ENCODE data around the gene MTG2. TPM values are rescaled to one million over a fixed set of nuclear protein-coding genes. Genes with fewer than 3 reads are reported as not detected.

The MTG2 gene
- total RNA-seq, 2 experiments from 2014 or later: 33.6 to 37.3 TPM

GRCh38 chr20:62186887-62187866, 4.3 kb downstream of the MTG2 start:
- Mint-ChIP-seq H3K27ac (no peak overlapping the region), H3K4me3 (no peak overlapping the region), H3K36me3 (ENCODE audit: low read depth) (peaks cover 1% of the 10 kb centered on the region), H3K27me3 (no peaks in the 10 kb centered on the region), H3K4me1 (peaks cover 31% of the 10 kb centered on the region), H3K9me3 (no peaks in the 10 kb centered on the region)
- no peak for DNase-seq
- ChIA-PET POLR2A (interaction anchor here (0.7 kb wide), 1 partner anchor 26 kb away, joined by 3 read pairs; no protein-coding TSS in a partner anchor), CTCF (interaction anchor here (1.7 kb wide), 1 partner anchor 13 kb away, joined by 4 read pairs; no protein-coding TSS in a partner anchor)

DNA sequence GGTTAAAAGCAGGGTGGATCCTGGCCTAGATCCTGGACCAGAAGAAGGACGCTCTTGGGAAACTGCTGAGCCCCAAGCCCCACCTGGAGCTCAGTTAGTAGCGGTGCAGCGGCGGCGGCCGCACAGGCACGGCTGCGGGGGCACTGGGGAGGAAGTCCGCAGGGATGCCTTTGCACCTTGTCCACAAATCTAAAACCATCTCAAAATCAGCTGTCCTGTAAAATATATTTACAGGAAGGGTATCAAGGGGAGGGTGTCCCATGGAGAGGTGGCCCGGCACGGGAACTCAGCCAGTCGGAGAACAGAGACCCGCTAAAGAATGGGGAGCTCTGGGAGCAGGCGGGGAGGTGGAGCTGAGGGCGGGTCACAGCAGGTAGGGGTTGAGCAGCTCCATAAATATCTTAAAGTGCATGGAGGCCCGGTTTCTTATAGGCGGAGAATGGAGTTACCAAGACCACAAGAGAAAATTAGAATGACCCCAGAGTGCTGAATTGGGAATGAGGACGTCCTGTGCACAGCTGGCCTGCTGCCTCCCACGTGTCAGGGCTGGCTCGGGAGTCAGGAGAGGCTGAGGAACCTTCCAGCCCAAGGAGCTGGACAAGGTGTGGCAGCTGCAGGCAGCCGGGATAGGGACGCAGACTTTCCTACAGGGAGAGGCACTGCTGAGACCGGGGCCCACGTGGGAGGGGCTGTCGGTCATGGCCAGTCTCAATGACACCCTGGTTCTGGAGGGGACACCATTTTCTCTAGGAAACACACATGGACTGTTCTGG, 8.0 kb downstream of the MTG2 start:
- Mint-ChIP-seq H3K4me1 (peaks cover 11% of the 10 kb centered on the region), H3K4me3 (no peak overlapping the region), H3K27me3 (no peaks in the 10 kb centered on the region), H3K36me3 (ENCODE audit: low read depth) (peaks cover 5% of the 10 kb centered on the region), H3K27ac (no peak overlapping the region), H3K9me3 (no peaks in the 10 kb centered on the region)
- CTCF ChIA-PET: no interaction called here
- POLR2A ChIA-PET: no interaction called here
- DNase-seq: no peak

DNA sequence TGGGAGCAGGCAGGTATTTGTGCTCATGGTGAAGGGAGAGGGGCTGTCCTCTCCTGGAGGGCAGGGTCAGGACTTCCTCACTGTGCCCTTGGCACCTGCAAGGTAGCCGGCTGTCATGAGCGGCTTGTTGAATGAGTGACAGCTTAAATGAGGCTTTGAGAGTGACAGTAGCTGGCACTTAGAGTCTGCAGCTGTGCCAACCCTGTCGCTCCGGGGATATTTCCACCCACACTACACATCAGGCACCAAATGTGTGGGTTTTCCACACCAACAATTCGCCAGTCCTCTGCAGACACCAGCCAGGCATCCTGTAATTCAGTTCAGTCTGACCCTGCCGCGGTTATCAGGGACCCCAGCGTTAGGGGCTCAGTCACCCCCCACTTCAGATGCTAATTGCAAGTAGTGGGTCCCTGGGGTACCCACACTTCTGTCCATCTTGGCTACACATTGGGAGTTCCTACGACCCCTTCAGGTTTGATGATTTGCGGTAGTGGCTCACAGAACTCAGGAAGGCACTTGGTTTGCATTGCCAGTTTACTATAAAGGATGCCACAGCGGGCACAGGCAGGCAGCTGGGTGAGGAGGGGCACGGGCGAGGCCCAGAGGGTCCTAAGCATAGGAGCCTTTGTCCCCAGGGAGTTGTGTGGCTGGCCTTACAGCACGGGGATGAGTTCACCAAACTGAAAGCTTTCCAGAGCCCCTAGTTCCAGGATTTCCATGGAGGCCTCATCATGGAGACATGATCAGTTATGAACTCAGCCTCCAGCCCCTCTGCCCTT, 9.1 kb downstream of the MTG2 start:
- DNase-seq: no peak
- Mint-ChIP-seq H3K9me3 (no peaks in the 10 kb centered on the region), H3K27ac (no peak overlapping the region), H3K36me3 (ENCODE audit: low read depth) (peaks cover 5% of the 10 kb centered on the region), H3K4me3 (no peak overlapping the region), H3K27me3 (no peaks in the 10 kb centered on the region), H3K4me1 (peaks cover 5% of the 10 kb centered on the region)
- ChIA-PET POLR2A (no interaction called here), CTCF (no interaction called here)

DNA sequence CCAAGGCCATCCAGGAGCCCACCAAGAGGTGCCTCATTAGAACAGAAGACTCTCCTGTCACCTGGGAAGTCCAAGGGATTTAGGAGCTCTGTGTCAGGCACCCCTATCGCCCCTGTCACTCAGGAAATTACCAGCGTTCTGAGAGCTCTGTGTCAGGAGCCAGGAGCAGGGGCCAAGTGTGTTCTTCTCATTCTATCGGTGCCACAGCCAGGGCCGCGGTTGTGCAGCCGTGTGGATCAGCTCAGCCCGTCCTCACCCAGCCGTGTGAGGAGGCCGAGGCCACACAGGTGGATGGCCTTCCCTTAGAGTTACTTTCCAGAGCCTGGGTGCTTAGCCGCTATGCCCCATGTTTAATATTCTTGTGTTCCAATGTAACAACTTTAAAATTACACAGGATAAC, 9.8 kb downstream of the MTG2 start:
- peaks cover 1% of the 10 kb centered on the region for H3K4me1 Mint-ChIP-seq
- CTCF ChIA-PET: no interaction called here
- H3K9me3 Mint-ChIP-seq: no peaks in the 10 kb centered on the region
- no peak overlapping the region for H3K27ac Mint-ChIP-seq
- peaks cover 5% of the 10 kb centered on the region for H3K36me3 Mint-ChIP-seq (ENCODE audit: low read depth)
- POLR2A ChIA-PET: no interaction called here
- no peak overlapping the region for H3K4me3 Mint-ChIP-seq
- H3K27me3 Mint-ChIP-seq: no peaks in the 10 kb centered on the region
- no peak for DNase-seq

DNA sequence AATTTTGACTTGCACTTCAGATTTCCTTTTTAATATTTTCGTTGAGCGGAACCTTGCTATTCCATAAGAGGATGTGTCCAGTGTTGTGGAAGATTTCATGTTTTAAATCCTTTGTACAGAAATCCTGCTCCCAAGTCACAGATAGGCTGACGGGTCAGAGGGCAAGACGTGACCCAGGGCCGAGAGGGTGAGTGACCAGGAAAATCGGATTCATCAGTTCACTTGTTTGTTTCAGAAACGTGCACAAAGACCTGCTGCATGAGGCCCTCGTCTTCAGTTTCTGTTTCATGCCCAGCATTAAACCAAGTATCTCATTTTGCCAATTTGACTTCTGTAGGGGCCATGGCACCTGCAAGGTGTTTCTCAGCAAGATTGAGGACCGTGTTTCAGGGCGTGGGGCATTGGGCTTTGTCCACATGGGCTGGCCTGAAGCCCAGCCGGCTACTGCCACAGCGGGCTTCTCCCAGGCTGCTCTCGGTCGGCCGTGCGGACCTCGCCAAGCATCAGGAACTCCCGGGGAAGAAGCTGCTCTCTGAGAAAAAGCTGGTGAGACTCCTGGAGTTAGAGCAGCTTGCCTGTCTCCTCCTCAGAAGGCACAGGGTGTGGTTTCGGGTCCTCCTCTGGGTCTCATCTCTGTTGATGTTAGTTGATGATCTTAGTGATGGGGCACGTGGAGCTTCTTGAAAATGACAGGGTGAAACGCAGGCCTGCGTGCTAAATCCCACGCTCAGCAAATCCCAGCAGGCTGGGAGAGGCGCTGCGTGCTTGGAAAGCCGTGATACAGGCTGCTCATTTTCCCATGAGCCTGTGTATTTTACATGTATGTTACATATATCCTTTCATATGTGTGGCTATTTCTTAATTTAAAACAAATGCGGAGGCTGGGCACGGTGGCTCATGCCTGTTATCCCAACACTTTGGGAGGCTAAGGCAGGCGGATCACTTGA, 10.5 kb downstream of the MTG2 start:
- no peak overlapping the region for H3K27ac Mint-ChIP-seq
- no peaks in the 10 kb centered on the region for H3K9me3 Mint-ChIP-seq
- H3K4me3 Mint-ChIP-seq: no peak overlapping the region
- POLR2A ChIA-PET: no interaction called here
- CTCF ChIA-PET: no interaction called here
- no peaks in the 10 kb centered on the region for H3K4me1 Mint-ChIP-seq
- H3K27me3 Mint-ChIP-seq: no peaks in the 10 kb centered on the region
- no peak for DNase-seq
- peaks cover 5% of the 10 kb centered on the region for H3K36me3 Mint-ChIP-seq (ENCODE audit: low read depth)

GRCh38 chr20:62195075-62195405, 12.2 kb downstream of the MTG2 start:
- DNase-seq: no peak
- POLR2A ChIA-PET: no interaction called here
- CTCF ChIA-PET: no interaction called here
- H3K27me3 Mint-ChIP-seq: no peaks in the 10 kb centered on the region
- no peak overlapping the region for H3K4me3 Mint-ChIP-seq
- no peaks in the 10 kb centered on the region for H3K4me1 Mint-ChIP-seq
- no peaks in the 10 kb centered on the region for H3K9me3 Mint-ChIP-seq
- H3K36me3 Mint-ChIP-seq (ENCODE audit: low read depth): peaks cover 18% of the 10 kb centered on the region
- no peak overlapping the region for H3K27ac Mint-ChIP-seq

- no peak for DNase-seq
- H3K36me3 Mint-ChIP-seq (ENCODE audit: low read depth): peaks cover 23% of the 10 kb centered on the region
- no peaks in the 10 kb centered on the region for H3K9me3 Mint-ChIP-seq
- POLR2A ChIA-PET: no interaction called here
- no peaks in the 10 kb centered on the region for H3K27me3 Mint-ChIP-seq
- CTCF ChIA-PET: no interaction called here
- no peak overlapping the region for H3K27ac Mint-ChIP-seq
- H3K4me3 Mint-ChIP-seq: no peak overlapping the region
- no peaks in the 10 kb centered on the region for H3K4me1 Mint-ChIP-seq
Observed at GRCh38 chr20:62195736-62196135, 12.9 kb downstream of the MTG2 start.

DNA sequence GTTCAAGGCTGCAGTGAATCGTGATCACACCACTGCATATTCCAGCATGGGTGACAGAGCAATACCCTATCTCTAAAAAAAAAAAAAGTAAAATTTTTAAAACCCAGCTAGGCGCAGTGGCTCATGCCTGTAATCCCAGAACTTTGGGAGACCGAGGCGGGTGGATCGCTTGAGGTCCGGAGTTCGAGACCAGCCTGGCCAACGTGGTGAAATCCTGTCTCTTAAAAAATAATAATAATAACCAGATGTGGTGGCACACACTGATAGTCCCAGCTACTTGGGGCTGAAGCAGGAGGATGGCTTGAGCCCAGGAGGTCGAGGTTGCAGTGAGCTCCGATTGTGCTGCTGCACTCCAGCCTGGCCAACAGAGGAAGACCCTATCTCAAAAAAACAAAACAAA, 13.5 kb downstream of the MTG2 start:
- H3K4me3 Mint-ChIP-seq: no peak overlapping the region
- ChIA-PET POLR2A (no interaction called here), CTCF (interaction anchor here (0.6 kb wide), 1 partner anchor 19 kb away, joined by 5 read pairs; no protein-coding TSS in a partner anchor)
- no peaks in the 10 kb centered on the region for H3K4me1 Mint-ChIP-seq
- H3K36me3 Mint-ChIP-seq (ENCODE audit: low read depth): peaks cover 23% of the 10 kb centered on the region
- no peak for DNase-seq
- no peaks in the 10 kb centered on the region for H3K9me3 Mint-ChIP-seq
- no peak overlapping the region for H3K27ac Mint-ChIP-seq
- no peaks in the 10 kb centered on the region for H3K27me3 Mint-ChIP-seq

DNA sequence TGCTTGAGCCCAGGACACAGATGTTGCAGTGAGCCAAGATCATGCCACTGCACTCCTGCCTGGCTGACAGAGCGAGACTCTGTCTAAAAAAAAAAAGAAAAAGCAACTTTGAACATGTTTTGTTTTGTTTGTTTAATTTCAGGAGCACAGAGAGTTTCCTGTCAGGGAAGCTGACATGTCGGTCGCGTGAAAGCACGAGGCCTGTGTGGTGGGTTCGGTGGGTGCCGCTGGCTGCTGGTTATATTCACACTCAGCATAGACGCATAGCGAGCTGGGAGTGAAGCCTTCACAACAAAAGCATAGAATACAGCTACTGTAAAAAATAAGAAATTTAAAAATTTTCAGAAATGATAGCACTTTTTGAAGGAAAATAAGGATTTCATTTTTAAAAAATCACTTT, 14.5 kb downstream of the MTG2 start:
- no peak overlapping the region for H3K4me3 Mint-ChIP-seq
- ChIA-PET CTCF (no interaction called here), POLR2A (interaction anchor here (0.5 kb wide), 1 partner anchor 9 kb away, joined by 8 read pairs; no protein-coding TSS in a partner anchor)
- no peaks in the 10 kb centered on the region for H3K9me3 Mint-ChIP-seq
- no peaks in the 10 kb centered on the region for H3K4me1 Mint-ChIP-seq
- H3K27me3 Mint-ChIP-seq: no peaks in the 10 kb centered on the region
- H3K27ac Mint-ChIP-seq: no peak overlapping the region
- H3K36me3 Mint-ChIP-seq (ENCODE audit: low read depth): peaks cover 28% of the 10 kb centered on the region
- DNase-seq: no peak

DNA sequence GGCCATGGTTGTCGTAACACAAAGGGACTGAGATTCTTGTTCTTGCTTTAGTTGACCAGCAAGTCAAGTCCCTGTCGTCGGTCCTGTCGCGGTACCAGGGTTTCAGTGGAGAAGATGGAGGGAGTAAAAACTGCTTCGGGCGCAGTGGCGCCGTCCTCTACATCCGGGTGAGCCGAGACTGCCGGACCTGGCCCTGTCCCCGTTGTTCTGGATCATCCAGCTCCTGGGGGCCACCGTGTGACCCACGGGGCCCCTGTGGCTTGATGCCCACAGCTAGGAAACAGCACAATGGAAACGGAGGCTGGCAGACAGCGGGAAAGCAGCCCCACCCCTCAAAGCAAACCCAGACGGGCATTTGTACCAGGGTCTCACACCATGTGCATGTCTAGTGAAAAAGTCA, 15.0 kb downstream of the MTG2 start:
- POLR2A ChIA-PET: interaction anchor here (0.5 kb wide), 1 partner anchor 10 kb away, joined by 8 read pairs; no protein-coding TSS in a partner anchor
- no peaks in the 10 kb centered on the region for H3K27me3 Mint-ChIP-seq

GRCh38 chr20:62198496-62198895, 15.7 kb downstream of the MTG2 start:
- peaks cover 3% of the 10 kb centered on the region for H3K4me1 Mint-ChIP-seq
- H3K4me3 Mint-ChIP-seq: no peak overlapping the region
- peaks cover 28% of the 10 kb centered on the region for H3K36me3 Mint-ChIP-seq (ENCODE audit: low read depth)
- H3K27ac Mint-ChIP-seq: no peak overlapping the region
- no peak for DNase-seq
- CTCF ChIA-PET: no interaction called here
- POLR2A ChIA-PET: no interaction called here
- no peaks in the 10 kb centered on the region for H3K27me3 Mint-ChIP-seq
- H3K9me3 Mint-ChIP-seq: no peaks in the 10 kb centered on the region

More for the DNA sequence above, 15.0 kb downstream of the MTG2 start:
- H3K4me1 Mint-ChIP-seq: no peaks in the 10 kb centered on the region
- no peak overlapping the region for H3K4me3 Mint-ChIP-seq
- no peaks in the 10 kb centered on the region for H3K9me3 Mint-ChIP-seq
- peaks cover 28% of the 10 kb centered on the region for H3K36me3 Mint-ChIP-seq (ENCODE audit: low read depth)
- DNase-seq: no peak
- CTCF ChIA-PET: no interaction called here
- H3K27ac Mint-ChIP-seq: no peak overlapping the region

GRCh38 chr20:62198931-62199330, 16.1 kb downstream of the MTG2 start:
- DNase-seq: no peak
- Mint-ChIP-seq H3K36me3 (ENCODE audit: low read depth) (peaks cover 28% of the 10 kb centered on the region), H3K4me3 (no peak overlapping the region), H3K9me3 (no peaks in the 10 kb centered on the region), H3K27me3 (no peaks in the 10 kb centered on the region), H3K27ac (no peak overlapping the region), H3K4me1 (peaks cover 3% of the 10 kb centered on the region)
- ChIA-PET POLR2A (no interaction called here), CTCF (no interaction called here)

Measured in activated CD4-positive, alpha-beta T cell treated with anti-CD3 and anti-CD28 coated beads, Interleukin-2, amount 10 ng/mL, durations not matched to agents 7 days and 5 days (primary cell).